GM12873 (cell line): ENCODE results near the gene CCHCR1.

Experiments
- CTCF ChIP-seq: IDR thresholded peaks from 2 replicates; pipeline ENCODE4 v1.5.1; 2012; ENCODE audit warnings: low read depth, mild to moderate bottlenecking, moderate library complexity, low read length, control low read depth; ENCODE audit not compliant: insufficient read depth; ENCODE audit errors: missing control alignments

The CCHCR1 gene

GRCh38 chr6:31120151-31120915, 37.3 kb downstream of the CCHCR1 start, which contains the start of gene CDSN:
Gene CDSN, minus strand, starts transcription at chr6:31120446. Its CDS starts 27 bp downstream, at chr6:31120419.
- no peak for TF ChIP-seq CTCF

- no peak for TF ChIP-seq CTCF
Observed at GRCh38 chr6:31118178-31118577, 39.4 kb downstream of the CCHCR1 start.

- no peak for TF ChIP-seq CTCF
Observed at GRCh38 chr6:31116661-31117385, 40.8 kb downstream of the CCHCR1 start.

GRCh38 chr6:31115941-31116560, 41.6 kb downstream of the CCHCR1 start:
- no peak for TF ChIP-seq CTCF

GRCh38 chr6:31114970-31115849, 42.4 kb downstream of the CCHCR1 start:
- TF ChIP-seq CTCF, result peak; percentile 13

GRCh38 chr6:31114541-31114878, 43.1 kb downstream of the CCHCR1 start, which contains the start of gene PSORS1C1:
Gene PSORS1C1, plus strand, starts transcription at chr6:31114800. Its CDS starts 14,833 bp downstream, at chr6:31129633.
- no peak for TF ChIP-seq CTCF
